ENCODE measurements around the gene DIABLO. TPM values are rescaled to one million over a fixed set of nuclear protein-coding genes. Genes with fewer than 3 reads are reported as not detected.

Gene DIABLO
- total and polyA plus RNA-seq, 4 donors: 37.5 to 46.8 (median 42.3) TPM

- DNase-seq (no peak), ATAC-seq (ENCODE audit: insufficient read depth, low FRiP score) (no peak)
- H3K27ac ChIP-seq (ENCODE audit: low read depth in 1 of 2, low read length in 1 of 2): no peak overlapping the region
- no peak overlapping the region for H3K4me3 ChIP-seq
- no peak for TF ChIP-seq CTCF (IDR thresholded peaks at IDR 0.05; ENCODE audit: control extremely low read depth, extremely low read depth)
- H3K9me3 ChIP-seq (ENCODE audit: control insufficient read depth in 4 of 4, insufficient read depth in 3 of 4, low read length in 3 of 4): no peaks in the 10 kb centered on the region
- no peak overlapping the region for H3K9ac ChIP-seq (ENCODE audit: insufficient read depth in 1 of 2, low read length in 2 of 2)
- H3K4me1 ChIP-seq (ENCODE audit: control insufficient read depth in 5 of 5, insufficient read depth in 5 of 5, low read length in 5 of 5): peaks cover 0 to 9% (median 4%) of the 10 kb centered on the region in 5 donors
- H3K27me3 ChIP-seq (ENCODE audit: control insufficient read depth in 3 of 3, insufficient read depth in 3 of 3, low read length in 2 of 3): peaks cover 0 to 47% (median 24%) of the 10 kb centered on the region in 3 donors
- peaks cover 0 to 3% (median 2%) of the 10 kb centered on the region in 4 donors for H3K36me3 ChIP-seq (ENCODE audit: control insufficient read depth in 4 of 4, insufficient read depth in 4 of 4, low read length in 4 of 4)
- 95 to 98% methylated on average over 6 of the region's 6 CpGs for WGBS, 2 donors
These were observed 23.8 kb downstream of the DIABLO start for GRCh38 chr12:122202017-122202416.

- TF ChIP-seq CTCF (IDR thresholded peaks at IDR 0.05; ENCODE audit: control extremely low read depth, extremely low read depth): no peak
- peaks cover 0 to 9% (median 4%) of the 10 kb centered on the region in 5 donors for H3K4me1 ChIP-seq (ENCODE audit: control insufficient read depth in 5 of 5, insufficient read depth in 5 of 5, low read length in 5 of 5)
- H3K36me3 ChIP-seq (ENCODE audit: control insufficient read depth in 4 of 4, insufficient read depth in 4 of 4, low read length in 4 of 4): no peaks in the 10 kb centered on the region
- no peak for ATAC-seq (ENCODE audit: insufficient read depth, low FRiP score)
- H3K9ac ChIP-seq (ENCODE audit: insufficient read depth in 1 of 2, low read length in 2 of 2): no peak overlapping the region
- WGBS, 2 donors: 90 to 99% methylated on average over 5 of the region's 5 CpGs
- no peaks in the 10 kb centered on the region for H3K9me3 ChIP-seq (ENCODE audit: control insufficient read depth in 4 of 4, insufficient read depth in 3 of 4, low read length in 3 of 4)
- H3K27me3 ChIP-seq (ENCODE audit: control insufficient read depth in 3 of 3, insufficient read depth in 3 of 3, low read length in 2 of 3): peaks cover 0 to 44% (median 24%) of the 10 kb centered on the region in 3 donors
- H3K4me3 ChIP-seq: no peak overlapping the region
- no peak overlapping the region for H3K27ac ChIP-seq (ENCODE audit: low read depth in 1 of 2, low read length in 1 of 2)
- DNase-seq: no peak
These were observed 24.5 kb downstream of the DIABLO start for GRCh38 chr12:122201381-122201780.

- Histone ChIP-seq H3K27ac (ENCODE audit: low read depth in 1 of 2, low read length in 1 of 2) (no peak overlapping the region), H3K27me3 (ENCODE audit: control insufficient read depth in 3 of 3, insufficient read depth in 3 of 3, low read length in 2 of 3) (peaks cover 0 to 42% (median 24%) of the 10 kb centered on the region in 3 donors), H3K36me3 (ENCODE audit: control insufficient read depth in 4 of 4, insufficient read depth in 4 of 4, low read length in 4 of 4) (no peaks in the 10 kb centered on the region), H3K4me1 (ENCODE audit: control insufficient read depth in 5 of 5, insufficient read depth in 5 of 5, low read length in 5 of 5) (peaks cover 0 to 9% (median 4%) of the 10 kb centered on the region in 5 donors), H3K9ac (ENCODE audit: insufficient read depth in 1 of 2, low read length in 2 of 2) (no peak overlapping the region), H3K4me3 (no peak overlapping the region), H3K9me3 (ENCODE audit: control insufficient read depth in 4 of 4, insufficient read depth in 3 of 4, low read length in 3 of 4) (no peaks in the 10 kb centered on the region)
- TF ChIP-seq CTCF (IDR thresholded peaks at IDR 0.05; ENCODE audit: control extremely low read depth, extremely low read depth): no peak
- 70 to 84% methylated on average over 22 to 24 of the region's 24 CpGs for WGBS, 2 donors
- no peak for ATAC-seq (ENCODE audit: insufficient read depth, low FRiP score)
- no peak for DNase-seq
These were observed 25.2 kb downstream of the DIABLO start for GRCh38 chr12:122200541-122201175.
